ENCODE data around the gene NKX2-3.

The NKX2-3 gene

DNA sequence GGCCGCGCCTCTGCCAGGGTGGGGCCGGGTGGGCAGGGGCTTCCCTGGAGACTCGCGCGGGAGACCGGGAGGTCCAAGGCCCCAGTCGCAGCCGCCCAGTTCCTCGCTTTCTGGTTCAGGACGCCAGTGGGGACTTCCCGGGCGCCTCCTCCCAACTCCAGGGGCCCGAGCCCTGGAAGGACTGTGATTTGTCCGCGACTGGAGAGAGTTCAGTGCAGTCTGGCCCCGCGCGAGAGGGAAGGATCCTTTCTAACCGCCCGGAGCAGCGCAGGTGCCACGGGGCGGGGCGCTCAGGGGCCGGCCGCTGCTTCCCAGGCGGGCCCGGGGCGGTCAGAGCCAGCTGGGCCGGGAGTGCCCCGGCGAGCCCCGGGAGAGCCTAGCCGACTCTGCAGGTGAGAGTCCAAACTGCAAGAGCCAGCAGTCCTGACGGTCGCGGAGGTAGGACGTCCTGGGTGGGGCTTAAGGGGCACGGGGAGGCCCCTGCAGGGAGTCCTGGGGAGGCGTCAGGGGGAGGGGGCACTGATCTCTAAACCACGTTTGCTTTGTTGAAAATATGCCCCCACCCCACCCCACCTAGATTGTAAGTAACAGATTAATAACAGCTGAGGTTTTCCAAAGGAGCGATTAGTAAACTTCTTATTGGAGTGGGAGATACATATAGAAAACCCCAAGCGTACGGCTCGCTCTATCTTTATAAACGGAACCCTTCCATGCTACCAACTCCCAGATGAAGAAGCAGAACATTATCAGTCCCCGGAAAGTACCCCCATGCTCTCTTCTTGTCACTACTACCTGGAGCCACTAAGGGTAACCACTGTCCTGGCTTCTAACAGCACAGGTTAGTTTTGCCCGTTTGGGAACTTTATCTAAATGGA, 8.2 kb downstream of the NKX2-3 start:
- Histone ChIP-seq H3K36me3 (ENCODE audit: control insufficient read depth in 4 of 4, insufficient read depth in 4 of 4, low read length in 3 of 4) (no peaks in the 10 kb centered on the region), H3K9me3 (ENCODE audit: control extremely low read depth in 1 of 5, control insufficient read depth in 4 of 5, insufficient read depth in 2 of 5, low read depth in 1 of 5, low read length in 4 of 5) (no peaks in the 10 kb centered on the region), H3K4me3 (ENCODE audit: control insufficient read depth in 1 of 7, extremely low read depth in 1 of 7, insufficient read depth in 4 of 7, low read depth in 2 of 7, low read length in 6 of 7) (peak overlapping the region in 6 of 7 experiments; percentile 29 to 75 (median 56)), H3K27me3 (replicated peaks in 2 of 5; ENCODE audit: control insufficient read depth in 4 of 5, insufficient read depth in 5 of 5, low read length in 4 of 5) (peaks cover 0 to 25% (median 3%) of the 10 kb centered on the region in 5 experiments), H3K4me1 (ENCODE audit: control extremely low read depth in 1 of 4, control insufficient read depth in 4 of 4, insufficient read depth in 4 of 4, low read length in 3 of 4) (peaks cover 0 to 40% (median 25%) of the 10 kb centered on the region in 4 experiments), H3K27ac (ENCODE audit: insufficient read depth in 1 of 2, low read depth in 1 of 2, low read length in 2 of 2, poor library complexity in 1 of 2, severe bottlenecking in 2 of 2) (no peak overlapping the region)
- DNase-seq, result peak in 2 of 3 donors; percentile 25 to 47
- ChIA-PET CTCF (interaction anchor here (1.1 to 12.2 kb wide), 5 partner anchors 9 to 105 kb away, joined by 3 to 94 read pairs (median 3); no protein-coding TSS in a partner anchor), POLR2A (no interaction called here)
- WGBS (ENCODE audit: insufficient coverage), result 10% methylated on average over 41 of the region's 49 CpGs

DNA sequence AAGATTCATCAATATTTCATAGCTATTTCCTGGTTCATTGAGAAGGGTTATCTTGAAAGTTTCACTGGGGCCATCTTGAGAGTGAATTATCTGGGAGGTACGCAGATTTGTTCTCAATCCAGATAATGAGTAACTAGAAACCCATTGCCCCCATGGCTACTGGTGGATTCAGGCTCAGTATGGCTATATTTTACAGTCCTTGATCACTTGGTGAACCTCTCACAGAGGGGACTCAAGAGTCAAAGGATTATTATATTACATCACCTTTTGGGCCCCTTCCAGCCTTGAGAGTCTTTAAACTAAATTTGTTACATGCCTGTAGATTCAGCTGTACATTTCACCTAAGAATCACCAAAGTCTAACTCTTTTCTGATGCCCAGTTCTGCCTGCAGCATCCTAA, 11.6 kb downstream of the NKX2-3 start:
- Histone ChIP-seq H3K4me3 (ENCODE audit: control insufficient read depth in 1 of 7, extremely low read depth in 1 of 7, insufficient read depth in 4 of 7, low read depth in 2 of 7, low read length in 6 of 7) (no peak overlapping the region), H3K9me3 (ENCODE audit: control extremely low read depth in 1 of 5, control insufficient read depth in 4 of 5, insufficient read depth in 2 of 5, low read depth in 1 of 5, low read length in 4 of 5) (no peaks in the 10 kb centered on the region), H3K27me3 (replicated peaks in 2 of 5; ENCODE audit: control insufficient read depth in 4 of 5, insufficient read depth in 5 of 5, low read length in 4 of 5) (peaks cover 0 to 18% (median 3%) of the 10 kb centered on the region in 5 experiments), H3K4me1 (ENCODE audit: control extremely low read depth in 1 of 4, control insufficient read depth in 4 of 4, insufficient read depth in 4 of 4, low read length in 3 of 4) (peaks cover 0 to 17% (median 10%) of the 10 kb centered on the region in 4 experiments), H3K36me3 (ENCODE audit: control insufficient read depth in 4 of 4, insufficient read depth in 4 of 4, low read length in 3 of 4) (no peaks in the 10 kb centered on the region), H3K27ac (ENCODE audit: insufficient read depth in 1 of 2, low read depth in 1 of 2, low read length in 2 of 2, poor library complexity in 1 of 2, severe bottlenecking in 2 of 2) (no peak overlapping the region)
- DNase-seq, result no peak
- ChIA-PET CTCF (interaction anchor here (0.8 to 12.2 kb wide), 12 partner anchors 10 to 109 kb away, joined by 3 to 94 read pairs (median 4); partner anchors contain the start of gene NKX2-3), POLR2A (no interaction called here)
- WGBS (ENCODE audit: insufficient coverage), result no CpG with 5 or more reads among the region's 1 CpG

GRCh38 chr10:99548041-99548530, 15.3 kb downstream of the NKX2-3 start:
- peaks cover 0 to 15% (median 13%) of the 10 kb centered on the region in 4 experiments for H3K4me1 ChIP-seq (ENCODE audit: control extremely low read depth in 1 of 4, control insufficient read depth in 4 of 4, insufficient read depth in 4 of 4, low read length in 3 of 4)
- 100% methylated on average over 2 of the region's 2 CpGs for WGBS (ENCODE audit: insufficient coverage)
- no peaks in the 10 kb centered on the region for H3K36me3 ChIP-seq (ENCODE audit: control insufficient read depth in 4 of 4, insufficient read depth in 4 of 4, low read length in 3 of 4)
- H3K27ac ChIP-seq (ENCODE audit: insufficient read depth in 1 of 2, low read depth in 1 of 2, low read length in 2 of 2, poor library complexity in 1 of 2, severe bottlenecking in 2 of 2), result no peak overlapping the region
- peaks cover 0 to 2% (median 0%) of the 10 kb centered on the region in 5 experiments for H3K27me3 ChIP-seq (replicated peaks in 2 of 5; ENCODE audit: control insufficient read depth in 4 of 5, insufficient read depth in 5 of 5, low read length in 4 of 5)
- no peak overlapping the region for H3K4me3 ChIP-seq (ENCODE audit: control insufficient read depth in 1 of 7, extremely low read depth in 1 of 7, insufficient read depth in 4 of 7, low read depth in 2 of 7, low read length in 6 of 7)
- no peaks in the 10 kb centered on the region for H3K9me3 ChIP-seq (ENCODE audit: control extremely low read depth in 1 of 5, control insufficient read depth in 4 of 5, insufficient read depth in 2 of 5, low read depth in 1 of 5, low read length in 4 of 5)
- POLR2A ChIA-PET, result no interaction called here
- CTCF ChIA-PET, result interaction anchor here (0.8 to 12.2 kb wide), 23 partner anchors 8 to 173 kb away, joined by 3 to 94 read pairs (median 5); partner anchors contain the start of gene GOT1
- peak in 2 of 3 donors; percentile 74 for DNase-seq

- H3K4me3 ChIP-seq (ENCODE audit: control insufficient read depth in 1 of 7, extremely low read depth in 1 of 7, insufficient read depth in 4 of 7, low read depth in 2 of 7, low read length in 6 of 7), result peak overlapping the region in 2 of 7 experiments; percentile 11 to 33
- peaks cover 0 to 22% (median 13%) of the 10 kb centered on the region in 4 experiments for H3K4me1 ChIP-seq (ENCODE audit: control extremely low read depth in 1 of 4, control insufficient read depth in 4 of 4, insufficient read depth in 4 of 4, low read length in 3 of 4)
- ChIA-PET CTCF (interaction anchor here (0.8 to 7.8 kb wide), 4 partner anchors 9 to 116 kb away, joined by 4 to 50 read pairs (median 10); no protein-coding TSS in a partner anchor), POLR2A (no interaction called here)
- no peaks in the 10 kb centered on the region for H3K36me3 ChIP-seq (ENCODE audit: control insufficient read depth in 4 of 4, insufficient read depth in 4 of 4, low read length in 3 of 4)
- DNase-seq, result peak in 2 of 3 donors; percentile 65 to 76
- 37% methylated on average over 5 of the region's 5 CpGs for WGBS (ENCODE audit: insufficient coverage)
- H3K9me3 ChIP-seq (ENCODE audit: control extremely low read depth in 1 of 5, control insufficient read depth in 4 of 5, insufficient read depth in 2 of 5, low read depth in 1 of 5, low read length in 4 of 5), result no peaks in the 10 kb centered on the region
- H3K27ac ChIP-seq (ENCODE audit: insufficient read depth in 1 of 2, low read depth in 1 of 2, low read length in 2 of 2, poor library complexity in 1 of 2, severe bottlenecking in 2 of 2), result no peak overlapping the region
- H3K27me3 ChIP-seq (replicated peaks in 2 of 5; ENCODE audit: control insufficient read depth in 4 of 5, insufficient read depth in 5 of 5, low read length in 4 of 5), result no peaks in the 10 kb centered on the region
Observed at GRCh38 chr10:99551158-99551557, 18.4 kb downstream of the NKX2-3 start.

DNA sequence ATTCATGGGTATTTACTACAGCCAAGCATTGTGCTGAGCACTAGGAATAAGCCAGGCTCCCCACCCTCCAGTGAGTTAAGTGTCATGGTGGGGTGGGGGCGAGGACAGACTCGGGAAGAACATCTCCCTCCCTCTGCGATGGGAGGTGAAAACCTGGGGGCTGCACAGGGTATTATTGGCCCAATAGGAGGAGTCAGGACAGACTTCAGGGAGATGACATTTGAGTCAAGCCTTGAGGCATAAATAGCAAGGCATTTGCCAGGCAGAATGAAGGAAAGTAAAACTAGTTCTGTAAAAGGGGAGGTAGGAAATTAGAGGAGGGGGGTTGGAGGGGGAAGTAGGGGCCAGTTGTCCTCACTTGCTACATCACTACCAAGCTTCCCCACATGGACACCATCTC, 18.9 kb downstream of the NKX2-3 start:
- WGBS (ENCODE audit: insufficient coverage), result 79% methylated on average over 3 of the region's 3 CpGs
- H3K27me3 ChIP-seq (replicated peaks in 2 of 5; ENCODE audit: control insufficient read depth in 4 of 5, insufficient read depth in 5 of 5, low read length in 4 of 5), result no peaks in the 10 kb centered on the region
- no peaks in the 10 kb centered on the region for H3K36me3 ChIP-seq (ENCODE audit: control insufficient read depth in 4 of 4, insufficient read depth in 4 of 4, low read length in 3 of 4)
- DNase-seq, result peak in 2 of 3 donors; percentile 27 to 40
- peaks cover 0 to 23% (median 13%) of the 10 kb centered on the region in 4 experiments for H3K4me1 ChIP-seq (ENCODE audit: control extremely low read depth in 1 of 4, control insufficient read depth in 4 of 4, insufficient read depth in 4 of 4, low read length in 3 of 4)
- no peaks in the 10 kb centered on the region for H3K9me3 ChIP-seq (ENCODE audit: control extremely low read depth in 1 of 5, control insufficient read depth in 4 of 5, insufficient read depth in 2 of 5, low read depth in 1 of 5, low read length in 4 of 5)
- CTCF ChIA-PET, result interaction anchor here (1.1 to 7.8 kb wide), 7 partner anchors 9 to 116 kb away, joined by 3 to 50 read pairs (median 5); no protein-coding TSS in a partner anchor
- POLR2A ChIA-PET, result interaction anchor here (0.7 kb wide), 1 partner anchor 69 kb away, joined by 3 read pairs; the partner anchor contains the start of gene SLC25A28
- H3K27ac ChIP-seq (ENCODE audit: insufficient read depth in 1 of 2, low read depth in 1 of 2, low read length in 2 of 2, poor library complexity in 1 of 2, severe bottlenecking in 2 of 2), result no peak overlapping the region
- peak overlapping the region in 2 of 7 experiments; percentile 11 to 33 for H3K4me3 ChIP-seq (ENCODE audit: control insufficient read depth in 1 of 7, extremely low read depth in 1 of 7, insufficient read depth in 4 of 7, low read depth in 2 of 7, low read length in 6 of 7)

DNA sequence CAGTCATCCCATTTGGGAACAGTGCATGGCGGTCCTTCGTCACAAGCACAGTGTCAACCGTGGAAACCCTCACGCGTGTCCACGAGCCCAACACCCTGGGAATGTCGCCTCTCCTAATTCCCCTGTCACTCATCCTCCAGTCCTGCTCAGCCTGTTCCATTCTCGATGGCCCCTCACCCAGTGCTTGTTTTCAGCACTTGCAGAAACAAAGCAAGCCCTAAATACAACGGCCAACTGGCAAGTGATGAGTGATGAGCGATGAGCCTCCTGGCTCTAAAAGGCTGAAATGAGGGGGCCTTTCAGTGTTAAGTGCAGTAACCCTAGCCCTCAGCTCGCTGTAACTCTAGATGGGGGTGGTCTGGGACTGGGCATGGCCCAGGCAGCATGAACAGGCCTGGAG, 22.6 kb downstream of the NKX2-3 start:
- POLR2A ChIA-PET, result interaction anchor here (0.6 kb wide), 1 partner anchor 126 kb away, joined by 5 read pairs; no protein-coding TSS in a partner anchor
- Histone ChIP-seq H3K36me3 (ENCODE audit: control insufficient read depth in 4 of 4, insufficient read depth in 4 of 4, low read length in 3 of 4) (no peaks in the 10 kb centered on the region), H3K4me3 (ENCODE audit: control insufficient read depth in 1 of 7, extremely low read depth in 1 of 7, insufficient read depth in 4 of 7, low read depth in 2 of 7, low read length in 6 of 7) (no peak overlapping the region), H3K27ac (ENCODE audit: insufficient read depth in 1 of 2, low read depth in 1 of 2, low read length in 2 of 2, poor library complexity in 1 of 2, severe bottlenecking in 2 of 2) (no peak overlapping the region), H3K27me3 (replicated peaks in 2 of 5; ENCODE audit: control insufficient read depth in 4 of 5, insufficient read depth in 5 of 5, low read length in 4 of 5) (no peaks in the 10 kb centered on the region), H3K9me3 (ENCODE audit: control extremely low read depth in 1 of 5, control insufficient read depth in 4 of 5, insufficient read depth in 2 of 5, low read depth in 1 of 5, low read length in 4 of 5) (no peaks in the 10 kb centered on the region), H3K4me1 (ENCODE audit: control extremely low read depth in 1 of 4, control insufficient read depth in 4 of 4, insufficient read depth in 4 of 4, low read length in 3 of 4) (peaks cover 0 to 23% (median 13%) of the 10 kb centered on the region in 4 experiments)
- DNase-seq, result no peak
- 98% methylated on average over 11 of the region's 11 CpGs for WGBS (ENCODE audit: insufficient coverage)
- CTCF ChIA-PET, result interaction anchor here (0.6 to 3.3 kb wide), 4 partner anchors 56 to 120 kb away, joined by 3 to 12 read pairs (median 4); no protein-coding TSS in a partner anchor
